OCI-LY7 (cell line): ENCODE data around the gene HMCN1. TPM values are rescaled to one million over a fixed set of nuclear protein-coding genes. Genes with fewer than 3 reads are reported as not detected.

ENCODE experiments used
- BruUV-seq: library from RNA; stranded (reverse); fragments of 400-500 nt; replicated peaks from 2 replicates; lab custom pipeline; 2021; lab: Mats Ljungman, UMichigan
- CTCF ChIA-PET: fragments of 300-600 bp; sonication (Branson Sonifier 250); formaldehyde crosslinking; loops from one replicate; lab custom pipeline; 2022; ENCODE audit warnings: antibody characterized with exemption; ENCODE audit not compliant: unreplicated experiment; lab: Charles Lee
- POLR2A ChIA-PET: fragments of 300-600 bp; sonication (Branson Sonifier 250); formaldehyde crosslinking; loops from one replicate; lab custom pipeline; 2022; ENCODE audit warnings: antibody characterized with exemption; lab: Charles Lee
- DNase-seq: peaks from one replicate; pipeline ENCODE4 v3.0.0-alpha.2; 2015; ENCODE audit warnings: low spot score
- H2AFZ ChIP-seq: fragments of 200-600 bp; sonication (generic), shearing (Covaris generic); 2 replicates; pipeline ENCODE4 v1.6.1; 2014; ENCODE audit warnings: mild to moderate bottlenecking, antibody characterized with exemption, low read length, moderate library complexity
- H3K27ac ChIP-seq: fragments of 200-600 bp; sonication (generic); 2 replicates; pipeline ENCODE4 v1.5.1; 2014; ENCODE audit warnings: mixed run types, low read depth, mild to moderate bottlenecking, moderate library complexity, low read length, inconsistent platforms; ENCODE audit not compliant: poor library complexity, severe bottlenecking
- H3K36me3 ChIP-seq: fragments of 200-600 bp; sonication (generic); 2 replicates; pipeline ENCODE4 v1.6.1; 2014; ENCODE audit warnings: mild to moderate bottlenecking, antibody characterized with exemption, low read length, moderate library complexity, mixed read lengths; ENCODE audit not compliant: insufficient read depth
- H3K4me1 ChIP-seq: fragments of 200-600 bp; sonication (generic); 2 replicates; pipeline ENCODE4 v1.5.1; 2014; ENCODE audit warnings: mild to moderate bottlenecking, low read length; ENCODE audit not compliant: insufficient read depth, poor library complexity, severe bottlenecking
- H3K4me2 ChIP-seq: fragments of 200-600 bp; sonication (generic); 2 replicates; pipeline ENCODE4 v1.6.1; 2014; ENCODE audit warnings: mild to moderate bottlenecking, low read length
- H3K4me3 ChIP-seq: fragments of 200-600 bp; sonication (generic); 2 replicates; pipeline ENCODE4 v1.5.1; 2014; ENCODE audit warnings: mild to moderate bottlenecking, low read depth, low read length; ENCODE audit not compliant: poor library complexity, severe bottlenecking
- H3K79me2 ChIP-seq: fragments of 200-600 bp; sonication (generic); 2 replicates; pipeline ENCODE4 v1.6.1; 2016; ENCODE audit warnings: low read depth, mild to moderate bottlenecking, low read length, moderate library complexity, mixed read lengths; ENCODE audit not compliant: insufficient read depth
- H3K9me2 ChIP-seq: fragments of 200-600 bp; sonication (generic); 2 replicates; pipeline ENCODE4 v1.6.1; 2016; ENCODE audit warnings: mild to moderate bottlenecking, low read length, mixed read lengths; ENCODE audit not compliant: insufficient read depth
- H3K9me3 ChIP-seq: fragments of 200-600 bp; sonication (generic); 2 replicates; pipeline ENCODE4 v1.6.1; 2014; ENCODE audit warnings: mild to moderate bottlenecking, mixed run types, low read length, mixed read lengths
- H4K20me1 ChIP-seq: fragments of 200-600 bp; sonication (generic); 2 replicates; pipeline ENCODE4 v1.6.1; 2014; ENCODE audit warnings: mild to moderate bottlenecking, antibody characterized with exemption, low read length, moderate library complexity, mixed read lengths; ENCODE audit not compliant: insufficient read depth
- EZH2phosphoT487 ChIP-seq: fragments of 200-600 bp; sonication (generic); IDR thresholded peaks from 2 replicates; pipeline ENCODE4 v1.6.1; 2018; ENCODE audit warnings: low read depth, borderline replicate concordance, mild to moderate bottlenecking, mixed run types, antibody characterized with exemption, low read length, moderate library complexity, mixed read lengths
- intact Hi-C: fragments of 100-400 bp; cut with micrococcal nuclease; formaldehyde crosslinking; loops from one replicate; pipeline ENCODE4 v1.10.0; 2022; ENCODE audit not compliant: unreplicated experiment
- total RNA-seq, 2 experiments: library from RNA; depleted of rRNA in 1 of 2; stranded (reverse); fragments of >200 nt in 1 of 2; shearing (Covaris generic) in 1 of 2; gene quantifications; 2 replicates each; pipeline ENCODE4 v1.2.3, GENCODE V29; 2014 to 2022
- TF ChIP-seq, protein P1 (sequence below): fragments of 200-600 bp; sonication (generic); conservative IDR thresholded peaks from 2 replicates; pipeline ENCODE4 v1.5.1; 2014; ENCODE audit warnings: mild to moderate bottlenecking, antibody characterized with exemption, low read length, moderate library complexity, mixed read lengths

The HMCN1 gene
- total RNA-seq, 2 experiments from 2014 or later: 0.02 TPM; not detected in 1

GRCh38 chr1:186240436-186240835 lies 506.2 kb downstream of the HMCN1 start:
- BruUV-seq: no TSS peak
- DNase-seq: no peak
- Histone ChIP-seq H4K20me1 (no peaks in the 10 kb centered on the region), H2AFZ (no peak overlapping the region), H3K4me1 (peaks cover 25% of the 10 kb centered on the region), H3K9me3 (no peaks in the 10 kb centered on the region), H3K4me3 (no peak overlapping the region), H3K79me2 (no peaks in the 10 kb centered on the region), H3K36me3 (no peaks in the 10 kb centered on the region), H3K4me2 (no peak overlapping the region), H3K9me2 (no peaks in the 10 kb centered on the region), H3K27ac (no peak overlapping the region)
- ChIA-PET POLR2A (interaction anchor here (0.6 to 4.4 kb wide), 5 partner anchors 11 to 209 kb away, joined by 3 to 21 read pairs (median 3); no protein-coding TSS in a partner anchor), CTCF (no interaction called here)
- no peak for TF ChIP-seq EZH2phosphoT487
- TF ChIP-seq, protein P1, sequence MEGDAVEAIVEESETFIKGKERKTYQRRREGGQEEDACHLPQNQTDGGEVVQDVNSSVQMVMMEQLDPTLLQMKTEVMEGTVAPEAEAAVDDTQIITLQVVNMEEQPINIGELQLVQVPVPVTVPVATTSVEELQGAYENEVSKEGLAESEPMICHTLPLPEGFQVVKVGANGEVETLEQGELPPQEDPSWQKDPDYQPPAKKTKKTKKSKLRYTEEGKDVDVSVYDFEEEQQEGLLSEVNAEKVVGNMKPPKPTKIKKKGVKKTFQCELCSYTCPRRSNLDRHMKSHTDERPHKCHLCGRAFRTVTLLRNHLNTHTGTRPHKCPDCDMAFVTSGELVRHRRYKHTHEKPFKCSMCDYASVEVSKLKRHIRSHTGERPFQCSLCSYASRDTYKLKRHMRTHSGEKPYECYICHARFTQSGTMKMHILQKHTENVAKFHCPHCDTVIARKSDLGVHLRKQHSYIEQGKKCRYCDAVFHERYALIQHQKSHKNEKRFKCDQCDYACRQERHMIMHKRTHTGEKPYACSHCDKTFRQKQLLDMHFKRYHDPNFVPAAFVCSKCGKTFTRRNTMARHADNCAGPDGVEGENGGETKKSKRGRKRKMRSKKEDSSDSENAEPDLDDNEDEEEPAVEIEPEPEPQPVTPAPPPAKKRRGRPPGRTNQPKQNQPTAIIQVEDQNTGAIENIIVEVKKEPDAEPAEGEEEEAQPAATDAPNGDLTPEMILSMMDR: no peak
- intact Hi-C loops: no loop called here
